DND-41 (cell line): ENCODE results near the gene AUH.
A peak's percentile ranks its signal among the peaks of the same experiment; 100 is the strongest.

Experiments
- ATAC-seq: fragments of 200-7000 bp; cut with Tn5 transposase; 3 replicates; pipeline ENCODE4 v1.9.1; 2021; ENCODE audit warnings: low read depth; ENCODE audit not compliant: insufficient read depth
- DNase-seq: peaks from one replicate; pipeline ENCODE4 v3.0.0-alpha.2; 2020
- H2AFZ ChIP-seq: 2 replicates; pipeline ENCODE4 v1.6.0; 2012; ENCODE audit warnings: low read depth, low read length
- H3K27ac ChIP-seq: 2 replicates; pipeline ENCODE4 v1.5.1; 2012; ENCODE audit warnings: low read length, inconsistent platforms
- H3K27me3 ChIP-seq: fragments of 200-600 bp; sonication (generic); 2 replicates; pipeline ENCODE4 v1.6.0; 2012; ENCODE audit warnings: low read length, mild to moderate bottlenecking, inconsistent platforms; ENCODE audit not compliant: insufficient read depth, poor library complexity
- H3K36me3 ChIP-seq: 2 replicates; pipeline ENCODE4 v1.5.1; 2012; ENCODE audit warnings: low read length, inconsistent platforms; ENCODE audit not compliant: insufficient read depth
- H3K4me1 ChIP-seq: 2 replicates; pipeline ENCODE4 v1.5.1; 2012; ENCODE audit warnings: mild to moderate bottlenecking, low read length; ENCODE audit not compliant: insufficient read depth
- H3K4me2 ChIP-seq: 2 replicates; pipeline ENCODE4 v1.6.0; 2012; ENCODE audit warnings: mild to moderate bottlenecking, moderate library complexity, low read length, inconsistent platforms; ENCODE audit not compliant: insufficient read depth
- H3K4me3 ChIP-seq, 2 experiments: fragments of 200-600 bp in 1 of 2; shearing (Covaris generic) in 1 of 2; 2 replicates each; pipeline ENCODE4 v1.5.1; 2012 to 2016; ENCODE audit warnings: inconsistent platforms in 2 of 2, low read length in 2 of 2, mild to moderate bottlenecking in 2 of 2, low read depth in 1 of 2, moderate library complexity in 1 of 2
- H3K79me2 ChIP-seq: 2 replicates; pipeline ENCODE4 v1.6.0; 2012; ENCODE audit warnings: low read length, inconsistent platforms; ENCODE audit not compliant: insufficient read depth
- H3K9ac ChIP-seq: 2 replicates; pipeline ENCODE4 v1.6.0; 2012; ENCODE audit warnings: low read depth, mild to moderate bottlenecking, inconsistent platforms, low read length, moderate library complexity
- H3K9me3 ChIP-seq: 2 replicates; pipeline ENCODE4 v1.5.1; 2012; ENCODE audit warnings: low read length, moderate library complexity, mild to moderate bottlenecking, inconsistent platforms; ENCODE audit not compliant: insufficient read depth, severe bottlenecking
- H4K20me1 ChIP-seq: 2 replicates; pipeline ENCODE4 v1.6.0; 2012; ENCODE audit warnings: low read length; ENCODE audit not compliant: insufficient read depth
- EZH2 ChIP-seq: IDR thresholded peaks from 3 replicates; pipeline ENCODE4 v1.6.1; 2012; ENCODE audit warnings: borderline replicate concordance, low read depth, mild to moderate bottlenecking, moderate library complexity, low read length, inconsistent platforms; ENCODE audit not compliant: severe bottlenecking
- TF ChIP-seq, protein P1 (sequence below): IDR thresholded peaks from 2 replicates; pipeline ENCODE4 v1.5.1; 2012; ENCODE audit warnings: borderline replicate concordance, low read length, moderate library complexity, mild to moderate bottlenecking; ENCODE audit not compliant: poor library complexity, severe bottlenecking; ENCODE audit errors: extremely low read depth

Gene AUH

DNA sequence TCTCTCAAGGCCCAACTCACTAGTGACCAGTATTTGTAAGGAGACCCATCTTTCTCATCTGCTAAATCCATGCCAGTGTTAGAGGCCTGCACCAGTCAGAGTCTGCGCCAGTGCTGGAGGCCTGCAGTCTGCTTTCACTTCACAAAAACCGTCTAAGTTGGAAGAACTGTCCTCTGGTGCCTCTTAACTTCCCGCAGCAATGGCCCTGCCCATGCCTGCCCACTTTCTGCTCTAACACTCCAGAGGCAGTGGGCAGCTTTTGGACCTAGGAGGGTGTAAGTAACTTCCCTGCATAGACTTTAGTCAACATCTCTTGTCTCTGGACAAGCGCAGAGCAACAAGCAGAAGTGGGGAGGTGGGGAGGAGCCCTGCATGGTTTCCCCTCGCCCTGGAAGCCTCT lies 152.9 kb downstream of the AUH start:
- Histone ChIP-seq H3K27ac (no peak overlapping the region), H3K4me2 (no peak overlapping the region), H3K79me2 (no peaks in the 10 kb centered on the region), H3K4me3 (no peak overlapping the region), H3K4me1 (peaks cover 11% of the 10 kb centered on the region), H3K9ac (no peak overlapping the region), H3K36me3 (no peaks in the 10 kb centered on the region), H4K20me1 (no peaks in the 10 kb centered on the region), H3K9me3 (no peaks in the 10 kb centered on the region), H3K27me3 (no peaks in the 10 kb centered on the region), H2AFZ (no peak overlapping the region)
- no peak for ATAC-seq
- no peak for DNase-seq
- TF ChIP-seq, protein P1, sequence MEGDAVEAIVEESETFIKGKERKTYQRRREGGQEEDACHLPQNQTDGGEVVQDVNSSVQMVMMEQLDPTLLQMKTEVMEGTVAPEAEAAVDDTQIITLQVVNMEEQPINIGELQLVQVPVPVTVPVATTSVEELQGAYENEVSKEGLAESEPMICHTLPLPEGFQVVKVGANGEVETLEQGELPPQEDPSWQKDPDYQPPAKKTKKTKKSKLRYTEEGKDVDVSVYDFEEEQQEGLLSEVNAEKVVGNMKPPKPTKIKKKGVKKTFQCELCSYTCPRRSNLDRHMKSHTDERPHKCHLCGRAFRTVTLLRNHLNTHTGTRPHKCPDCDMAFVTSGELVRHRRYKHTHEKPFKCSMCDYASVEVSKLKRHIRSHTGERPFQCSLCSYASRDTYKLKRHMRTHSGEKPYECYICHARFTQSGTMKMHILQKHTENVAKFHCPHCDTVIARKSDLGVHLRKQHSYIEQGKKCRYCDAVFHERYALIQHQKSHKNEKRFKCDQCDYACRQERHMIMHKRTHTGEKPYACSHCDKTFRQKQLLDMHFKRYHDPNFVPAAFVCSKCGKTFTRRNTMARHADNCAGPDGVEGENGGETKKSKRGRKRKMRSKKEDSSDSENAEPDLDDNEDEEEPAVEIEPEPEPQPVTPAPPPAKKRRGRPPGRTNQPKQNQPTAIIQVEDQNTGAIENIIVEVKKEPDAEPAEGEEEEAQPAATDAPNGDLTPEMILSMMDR, result no peak
- no peak for TF ChIP-seq EZH2

DNA sequence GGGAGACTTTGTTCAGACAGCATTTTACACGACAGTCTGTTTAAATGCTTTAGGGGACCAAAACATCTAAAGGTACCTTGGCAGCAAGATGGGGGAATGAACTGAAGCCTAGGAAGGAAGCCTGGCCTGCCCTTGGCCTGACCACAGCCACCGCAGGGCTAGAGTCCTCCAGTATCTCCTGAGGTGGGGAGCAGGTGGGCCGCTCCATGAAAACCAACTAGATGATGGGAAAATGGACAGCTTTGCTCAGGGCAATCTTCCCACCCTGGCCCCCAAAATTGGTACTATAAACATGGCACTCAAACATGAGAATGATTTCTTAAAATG lies 153.3 kb downstream of the AUH start:
- Histone ChIP-seq H3K9me3 (no peaks in the 10 kb centered on the region), H3K4me2 (no peak overlapping the region), H3K4me3 (no peak overlapping the region), H3K79me2 (no peaks in the 10 kb centered on the region), H3K36me3 (no peaks in the 10 kb centered on the region), H3K9ac (no peak overlapping the region), H4K20me1 (no peaks in the 10 kb centered on the region), H3K4me1 (peaks cover 11% of the 10 kb centered on the region), H3K27me3 (no peaks in the 10 kb centered on the region), H3K27ac (no peak overlapping the region), H2AFZ (no peak overlapping the region)
- DNase-seq (no peak), ATAC-seq (peak; percentile 45; the same call in 1 of the 3 replicates)
- TF ChIP-seq EZH2, result no peak
- TF ChIP-seq, protein P1, result no peak

DNA sequence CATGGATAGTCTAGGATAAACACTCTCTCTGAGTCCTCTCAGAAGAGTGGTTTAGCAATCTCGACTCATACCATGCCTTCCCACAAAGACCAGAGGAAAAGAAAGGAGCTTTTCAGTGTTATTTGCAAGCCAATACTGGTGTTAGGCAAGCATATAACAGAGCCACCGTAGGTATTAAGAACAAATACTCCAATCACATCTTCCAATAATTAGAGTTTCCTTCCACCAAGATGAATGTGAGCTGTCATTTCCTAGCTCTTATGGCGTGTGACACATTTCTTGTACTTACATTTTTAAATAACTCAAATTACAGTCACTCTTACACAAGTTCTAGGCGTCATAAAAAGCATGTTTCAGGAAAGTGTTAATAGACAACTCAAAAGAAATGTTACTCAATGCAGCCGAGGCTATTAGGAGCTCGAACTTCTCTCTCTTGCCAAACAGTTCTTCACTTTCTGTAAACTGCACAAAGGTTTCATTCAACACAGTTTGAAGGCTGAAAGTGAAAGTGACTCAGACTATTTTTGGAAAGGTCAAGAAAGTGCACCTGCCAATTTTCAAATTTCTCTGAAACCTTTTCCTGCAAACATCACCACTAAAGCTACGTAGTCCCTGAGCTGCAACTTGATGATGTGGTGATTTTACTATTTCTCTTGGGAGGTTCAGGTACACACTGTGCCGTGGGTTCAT lies 153.8 kb downstream of the AUH start:
- TF ChIP-seq, protein P1, result no peak
- no peak overlapping the region for H3K4me2 ChIP-seq
- no peak overlapping the region for H3K27ac ChIP-seq
- ATAC-seq, result peak; percentile 55; the same call in 2 of the 3 replicates
- H3K4me1 ChIP-seq, result peaks cover 11% of the 10 kb centered on the region
- H3K36me3 ChIP-seq, result no peaks in the 10 kb centered on the region
- no peaks in the 10 kb centered on the region for H3K79me2 ChIP-seq
- no peaks in the 10 kb centered on the region for H4K20me1 ChIP-seq
- H2AFZ ChIP-seq, result no peak overlapping the region
- no peak overlapping the region for H3K4me3 ChIP-seq
- no peaks in the 10 kb centered on the region for H3K9me3 ChIP-seq
- H3K9ac ChIP-seq, result no peak overlapping the region
- DNase-seq, result no peak
- H3K27me3 ChIP-seq, result no peaks in the 10 kb centered on the region

DNA sequence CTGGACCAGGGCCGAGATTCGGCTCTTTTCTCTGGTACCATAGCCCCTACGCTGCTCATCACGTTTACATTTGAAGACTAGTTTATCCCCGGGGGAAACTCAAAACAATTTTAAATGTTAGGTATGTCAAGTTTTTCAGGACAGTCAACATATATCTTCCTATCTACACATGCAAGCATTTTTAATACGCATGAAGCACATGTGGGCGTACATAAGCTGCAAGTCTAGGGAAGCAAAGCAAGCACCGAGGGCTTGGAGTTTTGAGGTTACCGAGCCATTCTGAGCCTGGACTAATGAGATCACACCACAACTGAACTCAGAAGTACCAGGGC lies 154.4 kb downstream of the AUH start:
- Histone ChIP-seq H2AFZ (no peak overlapping the region), H3K4me3 (no peak overlapping the region), H3K9me3 (no peaks in the 10 kb centered on the region), H4K20me1 (no peaks in the 10 kb centered on the region), H3K36me3 (no peaks in the 10 kb centered on the region), H3K79me2 (no peaks in the 10 kb centered on the region), H3K9ac (no peak overlapping the region), H3K4me2 (no peak overlapping the region), H3K27ac (no peak overlapping the region), H3K27me3 (no peaks in the 10 kb centered on the region), H3K4me1 (peaks cover 11% of the 10 kb centered on the region)
- TF ChIP-seq, protein P1, result no peak
- TF ChIP-seq EZH2, result no peak
- ATAC-seq (no peak), DNase-seq (no peak)
